Hematopoietic multipotent progenitor cell treated with erythropoietin and hydrocortisone succinate and interleukin-3 and kit ligand, for 17 days (in vitro differentiated cells): Measurements from ENCODE around the gene MAP9.
A peak's percentile ranks its signal among the peaks of the same experiment; 100 is the strongest.
"Not testable (repeated sequence)": the region's sequence is repeated elsewhere in the genome, so short reads cannot be mapped to it uniquely, and the experiment has no call there.

ENCODE experiments used
- DNase-seq: peaks from one replicate; pipeline ENCODE4 v3.0.0-alpha.2; 2015; ENCODE audit warnings: low spot score

Gene MAP9

DNA sequence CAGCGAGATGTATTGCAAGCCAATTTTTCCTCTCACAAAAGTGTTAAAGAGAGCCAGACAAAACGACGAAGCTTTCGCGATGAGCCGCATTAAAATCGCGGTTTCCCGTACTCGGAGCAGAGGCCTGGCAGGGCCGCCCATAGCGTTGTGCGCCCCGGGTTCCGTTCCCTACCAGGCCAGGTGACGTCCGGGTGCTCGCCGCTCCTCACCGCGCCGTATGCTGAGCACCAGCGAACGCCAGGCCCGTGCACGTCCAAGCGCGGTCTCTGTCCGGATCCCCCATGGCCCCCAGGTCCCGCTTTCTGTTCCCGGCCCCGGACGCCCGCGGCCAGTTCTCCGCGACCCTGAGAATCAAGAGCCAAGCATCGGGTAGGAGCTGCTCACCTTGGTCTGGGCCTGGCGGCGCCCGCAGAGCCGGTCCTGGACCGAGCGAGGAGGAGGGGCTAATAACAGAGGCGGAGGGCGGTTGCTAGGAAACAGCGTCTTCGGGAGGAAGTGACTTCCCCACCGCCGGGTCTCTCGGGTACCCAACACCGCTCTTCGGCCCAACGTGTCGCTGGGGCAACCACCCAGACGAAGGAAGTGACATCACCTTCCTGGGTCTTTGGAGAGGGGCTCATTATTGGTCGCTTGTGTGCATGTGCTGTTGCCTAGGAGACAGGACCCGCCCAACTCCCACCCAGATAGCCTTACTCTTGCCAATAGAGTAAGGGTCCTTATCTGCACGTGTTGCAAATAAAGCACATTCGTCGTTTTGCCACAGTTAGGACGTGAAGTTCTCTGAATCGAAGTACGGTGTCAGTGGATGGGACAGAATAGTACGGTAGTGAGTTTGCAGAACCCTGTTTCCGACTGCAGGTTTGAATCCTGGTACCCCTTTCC is at the start of gene MAP9:
MAP9 (minus strand) TSS at position 579 of the 882 bp plus-strand sequence. CDS start 1,115 bp downstream, outside the sequence.
- peak; percentile 18 for DNase-seq

DNA sequence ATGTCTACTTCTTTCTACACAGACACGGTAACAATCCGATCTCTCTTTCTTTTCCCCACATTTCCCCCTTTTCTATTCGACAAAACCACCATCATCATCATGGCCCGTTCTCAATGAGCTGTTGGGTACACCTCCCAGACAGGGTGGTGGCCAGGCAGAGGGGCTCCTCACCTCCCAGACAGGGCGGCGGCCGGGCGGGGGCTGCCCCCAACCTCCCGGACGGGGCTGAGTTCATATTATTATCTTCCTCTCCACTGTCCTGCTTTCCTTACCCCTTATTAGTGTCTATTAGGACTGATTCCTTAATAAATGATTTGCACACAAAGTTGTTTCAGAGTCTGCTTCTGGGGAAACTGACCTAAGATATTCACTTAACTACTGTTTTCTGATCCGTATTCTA is 48.0 kb upstream of the MAP9 start:
- DNase-seq, result not testable (repeated sequence)

DNA sequence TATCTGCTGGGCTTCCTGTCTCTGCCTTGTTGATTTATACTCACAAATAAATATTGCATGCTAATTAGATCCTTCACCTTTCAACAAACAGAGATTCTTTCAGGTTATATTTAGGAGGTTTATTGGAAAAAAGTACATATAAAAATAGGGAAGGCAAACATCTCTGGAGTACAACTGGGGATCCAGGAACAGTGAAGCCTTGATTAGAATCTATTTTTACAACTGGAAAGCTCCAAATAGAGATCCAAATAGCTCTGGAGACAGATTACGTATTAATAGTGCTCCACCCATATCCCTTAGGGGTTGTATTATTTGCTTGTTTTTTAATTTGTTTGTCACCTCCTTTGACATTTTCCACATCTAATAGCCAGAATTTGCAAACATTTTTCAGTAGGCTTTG is 46.9 kb upstream of the MAP9 start:
- no peak for DNase-seq

DNA sequence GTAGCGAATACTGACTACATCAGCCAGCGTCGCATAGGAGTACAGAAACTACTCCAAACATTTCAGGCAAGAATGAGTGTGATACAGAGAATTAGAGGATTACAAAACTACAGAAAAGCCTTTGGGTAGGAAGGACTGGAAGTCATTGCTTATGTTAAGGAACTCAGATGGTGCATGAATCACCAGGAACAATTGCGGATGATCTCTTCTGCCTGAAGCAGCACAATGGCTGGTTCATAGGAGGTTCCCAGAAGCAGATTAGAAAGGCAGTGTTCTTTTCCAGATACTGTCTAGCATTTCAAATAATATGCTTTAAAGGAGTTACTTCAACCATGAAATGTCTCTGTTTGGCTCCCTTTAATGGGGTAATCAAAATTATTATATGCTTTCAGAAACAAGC is 42.5 kb upstream of the MAP9 start:
- no peak for DNase-seq

DNA sequence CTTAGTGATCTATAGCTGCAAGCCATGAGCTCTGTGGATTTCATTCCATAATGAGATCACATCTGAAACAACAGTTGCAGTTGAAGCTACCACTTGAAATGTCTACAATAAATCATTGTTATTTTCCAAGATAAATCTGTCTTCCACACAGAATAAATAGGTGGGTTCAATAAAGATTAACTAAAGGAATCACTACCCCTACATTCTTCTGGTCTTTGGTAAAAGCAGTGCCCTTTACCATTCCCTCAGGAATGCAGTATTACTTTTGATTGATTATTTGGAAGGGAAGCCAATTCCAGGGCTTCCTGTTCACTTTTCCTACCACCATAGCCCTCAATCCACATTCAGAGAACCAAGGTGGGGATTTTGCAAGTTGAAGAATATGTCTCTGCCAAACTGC is 38.9 kb upstream of the MAP9 start:
- DNase-seq, result no peak

DNA sequence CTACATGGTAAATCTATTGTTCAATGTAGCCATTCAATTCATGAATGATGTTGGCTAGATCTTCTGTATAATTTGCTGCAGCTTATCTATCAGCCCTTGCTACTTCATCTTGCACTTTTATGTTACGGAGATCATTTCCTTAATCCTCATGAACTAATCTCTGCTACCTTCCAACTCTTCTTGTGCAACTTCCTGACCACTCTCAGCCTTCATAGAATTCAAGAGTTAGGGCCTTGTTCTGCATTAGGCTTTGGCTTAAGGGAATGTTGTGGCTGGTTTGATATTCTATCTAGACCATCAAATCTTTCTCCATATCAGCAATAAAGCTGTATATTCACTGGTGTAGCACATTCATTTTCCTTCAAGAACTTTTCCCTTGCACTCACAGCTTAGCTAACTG is 36.7 kb upstream of the MAP9 start:
- no peak for DNase-seq

DNA sequence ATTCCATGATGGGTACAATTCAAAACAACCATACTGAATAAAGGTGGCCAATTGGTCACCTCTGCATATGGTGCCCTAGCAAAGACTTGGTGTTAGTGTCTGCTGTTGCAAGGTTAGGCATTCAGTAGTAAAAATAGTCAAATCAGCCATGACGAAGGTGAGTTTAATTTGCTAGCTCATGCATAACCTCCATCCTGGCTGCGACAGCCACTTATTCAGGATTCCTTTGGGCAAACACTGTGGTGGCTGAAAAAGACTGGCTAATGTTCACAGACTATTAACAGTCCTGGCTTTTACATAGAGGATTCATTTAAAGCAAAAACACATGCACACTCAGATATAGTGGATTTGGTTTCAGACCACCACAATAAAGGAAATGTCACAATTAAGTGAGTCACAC is 34.8 kb upstream of the MAP9 start:
- DNase-seq, result no peak

DNA sequence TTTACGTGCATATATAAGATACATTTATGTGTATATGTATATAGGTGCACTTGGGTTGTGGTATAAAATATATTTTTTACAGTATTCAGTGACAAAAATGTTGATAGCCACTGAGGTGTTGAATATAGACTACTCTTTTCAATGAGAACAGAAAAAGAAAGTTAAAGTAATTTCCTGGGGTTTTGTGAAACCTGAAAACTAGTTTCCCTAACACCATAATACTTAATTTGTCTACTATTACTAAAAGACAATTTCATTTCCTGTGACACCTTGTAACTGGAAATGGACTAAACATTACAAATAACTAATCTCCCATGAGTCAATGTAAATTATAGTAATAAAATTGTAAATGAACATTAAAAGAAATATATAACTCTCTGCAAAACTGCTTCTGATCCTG is 32.0 kb upstream of the MAP9 start:
- DNase-seq, result no peak

DNA sequence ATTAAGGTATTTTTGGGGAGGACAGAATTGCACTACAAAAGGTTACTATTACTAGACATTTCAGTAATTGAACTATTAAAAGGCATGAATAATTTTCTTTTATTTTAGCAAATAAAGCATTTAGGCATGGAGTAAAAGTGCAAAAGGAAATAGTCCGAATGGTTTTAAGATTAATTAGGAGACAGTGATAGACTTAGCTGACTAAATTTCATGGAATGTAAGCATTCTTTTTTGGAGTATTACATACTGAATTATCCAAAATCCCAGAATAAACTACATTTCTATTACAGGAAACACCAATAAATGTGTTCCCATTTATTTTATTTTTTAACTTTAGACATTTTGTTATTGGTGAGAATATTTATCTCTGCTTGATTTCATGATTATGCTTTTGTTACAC is 30.7 kb upstream of the MAP9 start:
- DNase-seq, result no peak

DNA sequence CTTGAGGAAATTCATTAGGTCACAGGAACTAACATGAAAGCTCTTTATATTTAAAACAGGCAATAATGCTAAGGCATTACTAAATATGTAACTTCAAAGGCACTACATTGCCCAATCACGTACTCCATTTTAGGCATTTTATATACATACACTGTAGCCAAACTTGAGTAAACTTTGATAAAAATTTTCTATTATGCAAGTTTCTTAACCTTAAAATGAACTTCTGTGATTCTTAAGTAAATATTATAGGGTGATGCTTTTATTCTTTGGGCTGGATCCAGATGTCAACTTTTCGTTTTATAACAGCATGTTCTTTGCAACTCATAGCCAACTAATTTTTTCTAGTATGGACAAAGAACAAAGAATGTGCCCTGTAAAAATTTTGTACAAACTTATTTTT is 28.3 kb upstream of the MAP9 start:
- no peak for DNase-seq

DNA sequence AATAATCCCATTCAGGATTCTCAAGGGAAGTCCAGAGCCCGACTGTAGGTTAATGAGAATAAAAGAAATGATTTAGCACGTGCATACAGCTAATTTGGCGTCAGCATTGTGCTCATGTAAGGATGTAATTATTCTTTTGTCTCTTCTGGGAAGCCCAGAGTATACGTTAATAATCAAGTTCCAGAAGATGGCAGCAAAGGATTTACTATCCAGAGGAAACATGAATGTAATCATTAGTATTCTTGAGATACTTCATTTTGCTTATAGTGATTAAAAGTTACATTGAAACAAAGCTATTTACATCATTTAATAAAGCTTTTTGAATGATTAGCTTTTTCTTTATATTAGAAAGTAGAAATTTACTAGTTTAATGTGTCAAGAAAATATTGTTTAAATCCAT is 27.1 kb upstream of the MAP9 start:
- no peak for DNase-seq

DNA sequence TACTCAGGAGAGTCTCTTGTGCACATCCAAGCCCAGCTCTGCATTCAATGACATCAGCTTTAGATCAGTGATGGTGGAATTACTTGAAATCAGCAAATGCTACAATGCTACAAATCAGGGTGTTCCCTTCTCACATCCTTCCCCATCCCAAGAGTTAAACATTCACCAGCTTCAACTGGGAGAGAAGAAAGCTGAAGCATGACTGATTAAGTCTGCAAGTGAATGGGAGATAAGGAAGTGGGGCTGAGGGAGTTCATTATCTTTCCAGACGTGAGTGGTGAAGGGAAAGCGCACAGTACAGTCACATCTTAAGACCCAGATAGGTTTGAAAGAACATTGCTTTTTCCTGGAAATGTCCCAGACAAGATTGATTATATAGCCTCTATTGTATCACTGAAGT is 26.2 kb upstream of the MAP9 start:
- no peak for DNase-seq

DNA sequence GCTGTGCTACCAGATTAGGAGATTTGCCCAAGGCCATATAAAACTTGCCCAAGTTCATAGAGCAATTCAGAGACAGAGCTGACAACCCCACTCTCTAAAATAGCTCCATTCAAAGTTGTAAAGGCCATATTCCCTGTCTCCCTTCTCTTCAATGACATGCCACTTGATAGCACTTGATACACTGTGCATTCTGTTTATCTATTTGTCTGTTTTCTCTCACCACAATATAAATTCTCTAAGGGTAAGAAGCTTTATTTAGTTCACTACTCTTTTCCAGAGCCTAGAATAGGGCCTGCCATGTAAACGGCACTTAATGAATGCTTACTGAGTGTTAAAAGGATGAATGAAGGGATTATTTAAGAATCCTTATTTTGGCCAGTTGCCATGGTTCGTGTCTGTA is 24.1 kb upstream of the MAP9 start:
- no peak for DNase-seq

DNA sequence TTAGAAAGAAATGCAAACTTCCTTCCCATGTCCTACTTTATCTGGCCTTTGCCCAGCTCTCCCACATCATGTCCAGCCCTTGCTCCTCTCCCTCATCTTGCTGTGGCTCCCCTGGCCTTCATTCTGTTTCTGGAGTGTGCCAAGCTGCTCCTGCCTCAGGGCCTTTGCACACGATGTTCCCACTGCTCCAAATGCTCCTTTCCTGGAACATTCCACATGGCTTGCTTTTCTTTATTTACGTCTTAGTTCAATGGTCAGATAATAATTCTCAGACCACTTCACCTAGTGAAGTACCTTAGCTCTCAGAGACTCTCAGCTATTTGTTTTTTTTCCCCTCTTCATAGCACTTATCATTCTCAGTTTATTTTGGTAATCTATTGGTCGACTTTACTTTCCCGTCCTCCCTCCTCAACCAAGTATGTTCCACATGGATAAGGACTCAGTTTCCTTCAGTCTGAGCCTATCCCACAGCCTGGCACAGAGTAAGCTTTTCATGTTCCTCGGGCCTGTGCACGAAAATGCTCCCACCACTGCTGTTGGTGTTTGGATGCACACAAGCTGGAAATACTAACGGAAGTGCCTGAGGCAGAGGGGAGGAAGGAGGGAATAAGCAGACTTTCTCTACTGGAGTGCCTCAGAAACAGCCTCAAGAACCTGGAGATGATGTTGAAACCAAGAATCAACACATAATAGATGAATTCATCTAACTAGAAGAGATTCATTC is 23.4 kb upstream of the MAP9 start:
- DNase-seq, result no peak

DNA sequence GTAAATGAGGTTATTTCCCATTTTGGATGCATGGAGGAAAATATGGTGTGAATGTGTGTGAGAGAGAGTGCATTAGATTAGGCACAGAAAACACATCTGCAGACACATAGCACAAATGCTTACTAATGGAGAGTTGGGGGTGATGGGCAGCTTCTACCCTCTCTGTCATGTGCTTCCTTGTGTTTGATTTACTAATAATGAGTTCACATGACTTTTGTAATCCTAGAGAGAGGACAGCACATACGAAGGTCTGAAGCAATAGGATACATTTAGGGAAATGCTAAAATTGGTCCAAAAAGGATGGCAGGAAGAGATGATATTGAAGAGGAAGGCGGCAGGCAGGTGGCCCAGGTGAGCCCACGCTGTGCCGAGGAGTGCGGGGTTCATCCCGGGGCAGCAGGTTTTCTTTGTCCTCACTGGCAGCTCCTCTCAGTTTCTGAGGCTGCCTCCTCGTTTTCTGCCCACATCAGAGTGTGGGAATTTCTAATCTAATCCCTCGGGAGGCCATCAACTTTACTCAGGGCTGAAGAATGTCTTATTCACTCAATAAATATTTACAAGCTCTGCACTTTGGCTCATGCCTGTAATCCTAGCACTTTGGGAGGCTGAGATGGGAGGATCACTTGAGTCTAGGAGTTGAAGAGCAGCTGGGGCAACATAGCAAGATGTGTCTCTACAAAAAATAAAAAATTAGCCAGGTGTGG is 15.9 kb upstream of the MAP9 start:
- no peak for DNase-seq

DNA sequence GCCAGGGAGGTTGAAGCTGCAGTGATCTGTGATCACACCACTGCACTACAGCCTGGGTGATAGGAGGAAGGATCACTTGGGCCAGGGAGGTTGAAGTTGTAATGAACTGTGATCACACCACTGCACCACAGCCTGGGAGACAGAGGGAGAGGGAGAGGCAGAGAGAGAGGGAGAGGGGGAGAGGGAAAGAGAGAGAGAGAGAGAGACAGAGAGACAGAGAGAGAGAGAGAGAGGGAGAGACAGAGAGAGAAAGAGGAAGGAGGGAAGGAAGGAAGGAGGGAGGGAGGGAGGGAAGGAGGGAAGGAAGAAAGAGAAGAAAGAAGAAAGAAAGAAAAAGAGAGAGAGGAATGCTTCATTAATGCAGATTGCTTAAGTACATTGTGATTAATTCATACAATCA is 15.2 kb upstream of the MAP9 start:
- no peak for DNase-seq

DNA sequence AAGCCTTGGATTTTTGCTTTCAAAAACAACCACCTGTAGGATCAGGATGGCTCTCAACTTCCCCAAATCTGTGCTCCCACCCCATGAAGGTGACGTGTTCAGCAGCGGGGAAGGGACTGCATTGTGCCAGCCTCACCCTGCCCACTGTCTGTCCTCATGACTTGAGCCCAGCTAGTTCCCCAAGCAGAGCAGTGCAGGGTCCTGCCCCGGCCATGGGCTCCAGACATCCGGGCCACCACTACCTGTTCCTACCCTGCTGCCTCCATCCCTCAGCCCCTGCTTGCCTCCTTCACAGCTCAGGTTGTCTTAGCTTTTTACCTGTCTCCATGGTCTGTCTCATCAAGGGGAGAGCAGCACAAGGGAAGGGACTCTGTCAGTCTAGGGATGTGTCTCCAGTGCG is 11.4 kb upstream of the MAP9 start:
- DNase-seq, result no peak

DNA sequence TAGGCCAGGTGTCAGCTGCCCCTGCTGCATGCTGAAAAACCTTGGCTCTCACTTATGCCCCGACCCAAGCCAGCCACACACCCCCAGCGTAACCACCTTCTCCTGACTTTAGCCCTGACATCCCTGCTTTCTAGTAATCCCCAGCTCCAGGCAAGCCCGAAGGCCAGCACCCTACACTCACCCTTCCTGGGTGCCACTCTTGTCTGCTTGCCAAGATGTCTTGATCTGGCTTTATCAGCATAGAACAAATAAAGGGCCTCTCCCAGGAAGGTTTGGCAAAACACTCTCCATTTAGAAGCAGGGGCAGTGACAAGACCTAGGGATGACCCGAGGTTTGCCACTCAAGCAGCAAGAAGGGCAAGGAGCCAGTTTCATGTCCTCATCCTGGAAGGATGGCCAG is 6.8 kb upstream of the MAP9 start:
- DNase-seq, result no peak

DNA sequence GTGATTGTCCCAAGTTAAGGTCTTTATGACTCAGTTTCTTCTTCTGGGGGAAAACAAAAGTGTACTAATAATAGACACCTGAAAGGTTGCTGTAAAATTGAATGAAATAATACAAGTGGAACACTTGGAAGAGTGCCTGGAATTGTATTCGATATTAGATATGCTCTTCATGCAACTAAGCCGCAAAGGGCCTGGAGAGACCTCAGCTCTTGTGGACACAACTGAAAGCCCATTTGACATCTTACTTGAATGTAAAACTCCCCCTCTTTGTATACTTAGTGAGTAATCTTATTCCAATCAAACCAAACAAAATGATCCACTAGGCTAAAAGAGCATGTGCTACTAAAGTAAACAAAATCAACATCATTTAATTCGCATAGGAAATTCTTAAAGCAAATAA is 511 bp upstream of the MAP9 start:
- no peak for DNase-seq

DNA sequence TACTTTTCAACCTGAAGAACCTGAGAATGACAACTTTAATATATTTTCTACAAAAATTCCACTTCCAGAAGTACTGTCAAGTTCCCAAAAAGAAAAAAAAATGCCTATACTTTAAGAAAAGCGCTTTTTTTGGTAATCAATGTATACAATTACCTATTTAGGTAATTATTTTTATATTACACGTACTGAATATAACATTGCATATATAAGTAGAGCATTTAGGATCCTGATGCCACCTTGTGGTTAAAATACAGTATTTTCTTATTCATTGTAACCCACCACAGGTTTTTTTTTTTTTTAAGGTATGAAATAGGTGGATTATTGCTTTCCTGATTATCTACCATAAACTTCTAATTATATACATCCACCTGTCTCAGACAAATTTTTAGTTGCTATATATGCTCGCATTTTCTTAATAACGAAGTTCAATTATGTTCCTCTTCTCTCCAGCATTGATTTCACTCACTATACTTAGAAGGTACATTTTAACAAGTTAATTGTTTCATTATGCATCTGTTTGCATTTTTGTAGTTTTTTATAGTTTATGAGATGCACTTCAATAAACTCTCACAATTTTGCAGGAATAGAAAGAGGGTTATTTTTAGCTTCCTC is 5.2 kb downstream of the MAP9 start:
- DNase-seq, result peak; percentile 13

DNA sequence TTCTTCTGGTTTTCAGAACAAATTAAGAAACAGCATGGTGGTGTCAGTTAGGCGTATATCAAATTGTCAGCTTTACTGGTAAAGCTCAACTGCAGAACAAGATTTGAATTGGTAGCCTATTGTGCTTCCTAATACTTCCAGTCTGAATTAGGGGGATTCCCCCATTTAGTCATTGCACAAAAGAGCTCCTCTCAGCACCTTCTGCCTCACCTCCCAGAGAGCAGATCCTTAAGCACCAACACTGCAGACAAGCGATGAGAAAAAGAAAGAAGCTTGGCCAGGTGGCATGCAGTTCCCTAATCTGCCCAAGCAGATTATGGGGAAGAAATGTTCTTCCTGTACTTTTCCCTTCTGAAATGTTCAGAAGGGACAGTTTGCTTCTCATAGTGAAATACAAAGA is 9.2 kb downstream of the MAP9 start:
- no peak for DNase-seq

DNA sequence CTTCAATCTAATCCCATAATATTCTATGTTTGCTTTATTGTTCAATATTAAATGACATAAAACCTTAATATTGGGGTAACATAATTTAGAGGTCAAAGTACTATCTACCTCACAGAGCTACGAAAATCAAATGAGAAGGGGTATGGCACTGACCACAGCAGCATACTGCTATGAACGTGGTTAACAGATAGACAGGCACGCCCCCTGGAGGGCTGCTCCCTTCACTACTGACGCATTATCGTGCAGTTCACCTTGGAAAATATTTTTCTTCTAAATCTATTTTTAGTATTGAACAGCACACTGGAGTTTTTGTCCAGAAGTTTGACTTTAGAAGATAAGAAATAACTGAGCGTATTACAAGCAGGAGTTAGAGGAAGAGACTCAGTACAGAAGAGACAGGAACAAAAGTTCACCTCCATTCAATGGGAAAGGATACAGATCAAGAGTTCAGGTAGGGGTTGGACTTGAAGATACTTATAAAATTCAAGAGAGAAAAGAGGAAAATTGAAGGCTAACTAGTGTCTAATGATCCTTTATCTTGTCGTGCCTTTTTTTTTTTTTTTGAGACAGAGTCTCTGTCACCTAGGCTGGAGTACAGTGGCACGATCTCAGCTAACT is 22.7 kb downstream of the MAP9 start:
- DNase-seq, result peak; percentile 30
